ENCODE data around the gene MRPL2. TPM values are rescaled to one million over a fixed set of nuclear protein-coding genes. Genes with fewer than 3 reads are reported as not detected.

The MRPL2 gene
- total RNA-seq, 2 donors from 2014 or later, result 7.4 to 10.6 TPM

GRCh38 chr6:43035495-43036194, 23.6 kb downstream of the MRPL2 start:
- Histone ChIP-seq H3K9me3 (no peaks in the 10 kb centered on the region), H3K4me1 (ENCODE audit: control insufficient read depth in 1 of 2, low read depth in 2 of 2) (no peaks in the 10 kb centered on the region), H3K36me3 (peaks cover 31% of the 10 kb centered on the region), H3K27ac (no peak overlapping the region), H3K4me3 (no peak overlapping the region), H3K27me3 (replicated peaks; ENCODE audit: insufficient read depth) (no peaks in the 10 kb centered on the region)
- DNase-seq (ENCODE audit: low spot score) (no peak), ATAC-seq (ENCODE audit: insufficient number of reproducible peaks, low FRiP score, low read depth) (no peak)
- no peak for TF ChIP-seq CTCF (IDR thresholded peaks at IDR 0.05)

- no peak for DNase-seq (ENCODE audit: low spot score)
These were observed 25.1 kb downstream of the MRPL2 start for GRCh38 chr6:43034190-43034525.

GRCh38 chr6:43033496-43034189, 25.6 kb downstream of the MRPL2 start:
- H3K4me1 ChIP-seq (ENCODE audit: control insufficient read depth in 1 of 2, low read depth in 2 of 2), result no peaks in the 10 kb centered on the region
- no peak for DNase-seq (ENCODE audit: low spot score)
- no peak for ATAC-seq (ENCODE audit: insufficient number of reproducible peaks, low FRiP score, low read depth)
- no peak overlapping the region for H3K4me3 ChIP-seq
- no peaks in the 10 kb centered on the region for H3K27me3 ChIP-seq (replicated peaks; ENCODE audit: insufficient read depth)
- no peaks in the 10 kb centered on the region for H3K9me3 ChIP-seq
- H3K36me3 ChIP-seq, result peaks cover 41% of the 10 kb centered on the region
- H3K27ac ChIP-seq, result no peak overlapping the region
- TF ChIP-seq CTCF (IDR thresholded peaks at IDR 0.05), result no peak

More at GRCh38 chr6:43034190-43034525, 25.1 kb downstream of the MRPL2 start:
- H3K4me3 ChIP-seq, result no peak overlapping the region
- ATAC-seq (ENCODE audit: insufficient number of reproducible peaks, low FRiP score, low read depth), result no peak
- H3K27me3 ChIP-seq (replicated peaks; ENCODE audit: insufficient read depth), result no peaks in the 10 kb centered on the region
- no peak for TF ChIP-seq CTCF (IDR thresholded peaks at IDR 0.05)
- H3K9me3 ChIP-seq, result no peaks in the 10 kb centered on the region
- H3K36me3 ChIP-seq, result peaks cover 41% of the 10 kb centered on the region
- H3K27ac ChIP-seq, result no peak overlapping the region
- no peaks in the 10 kb centered on the region for H3K4me1 ChIP-seq (ENCODE audit: control insufficient read depth in 1 of 2, low read depth in 2 of 2)

GRCh38 chr6:43032326-43032725, 26.9 kb downstream of the MRPL2 start:
- DNase-seq (ENCODE audit: low spot score) (no peak), ATAC-seq (ENCODE audit: insufficient number of reproducible peaks, low FRiP score, low read depth) (no peak)
- TF ChIP-seq CTCF (IDR thresholded peaks at IDR 0.05), result no peak
- H3K4me1 ChIP-seq (ENCODE audit: control insufficient read depth in 1 of 2, low read depth in 2 of 2), result no peaks in the 10 kb centered on the region
- no peak overlapping the region for H3K27ac ChIP-seq
- H3K36me3 ChIP-seq, result peaks cover 37% of the 10 kb centered on the region
- no peak overlapping the region for H3K4me3 ChIP-seq
- H3K9me3 ChIP-seq, result no peaks in the 10 kb centered on the region
- H3K27me3 ChIP-seq (replicated peaks; ENCODE audit: insufficient read depth), result no peaks in the 10 kb centered on the region

GRCh38 chr6:43029120-43029519, 30.1 kb downstream of the MRPL2 start:
- H3K9me3 ChIP-seq, result no peaks in the 10 kb centered on the region
- H3K4me3 ChIP-seq, result no peak overlapping the region
- no peak overlapping the region for H3K27ac ChIP-seq
- TF ChIP-seq CTCF (IDR thresholded peaks at IDR 0.05), result no peak
- no peak for DNase-seq (ENCODE audit: low spot score)
- H3K36me3 ChIP-seq, result peaks cover 53% of the 10 kb centered on the region
- no peaks in the 10 kb centered on the region for H3K27me3 ChIP-seq (replicated peaks; ENCODE audit: insufficient read depth)
- ATAC-seq (ENCODE audit: insufficient number of reproducible peaks, low FRiP score, low read depth), result no peak
- peaks cover 0 to 3% of the 10 kb centered on the region in 2 donors for H3K4me1 ChIP-seq (ENCODE audit: control insufficient read depth in 1 of 2, low read depth in 2 of 2)

Data from thoracic aorta (tissue), 2 donors.